ENCODE results near the gene TRIOBP. TPM values are rescaled to one million over a fixed set of nuclear protein-coding genes. Genes with fewer than 3 reads are reported as not detected.
"Not testable (repeated sequence)": the region's sequence is repeated elsewhere in the genome, so short reads cannot be mapped to it uniquely, and the experiment has no call there.

TRIOBP gene, protein sequence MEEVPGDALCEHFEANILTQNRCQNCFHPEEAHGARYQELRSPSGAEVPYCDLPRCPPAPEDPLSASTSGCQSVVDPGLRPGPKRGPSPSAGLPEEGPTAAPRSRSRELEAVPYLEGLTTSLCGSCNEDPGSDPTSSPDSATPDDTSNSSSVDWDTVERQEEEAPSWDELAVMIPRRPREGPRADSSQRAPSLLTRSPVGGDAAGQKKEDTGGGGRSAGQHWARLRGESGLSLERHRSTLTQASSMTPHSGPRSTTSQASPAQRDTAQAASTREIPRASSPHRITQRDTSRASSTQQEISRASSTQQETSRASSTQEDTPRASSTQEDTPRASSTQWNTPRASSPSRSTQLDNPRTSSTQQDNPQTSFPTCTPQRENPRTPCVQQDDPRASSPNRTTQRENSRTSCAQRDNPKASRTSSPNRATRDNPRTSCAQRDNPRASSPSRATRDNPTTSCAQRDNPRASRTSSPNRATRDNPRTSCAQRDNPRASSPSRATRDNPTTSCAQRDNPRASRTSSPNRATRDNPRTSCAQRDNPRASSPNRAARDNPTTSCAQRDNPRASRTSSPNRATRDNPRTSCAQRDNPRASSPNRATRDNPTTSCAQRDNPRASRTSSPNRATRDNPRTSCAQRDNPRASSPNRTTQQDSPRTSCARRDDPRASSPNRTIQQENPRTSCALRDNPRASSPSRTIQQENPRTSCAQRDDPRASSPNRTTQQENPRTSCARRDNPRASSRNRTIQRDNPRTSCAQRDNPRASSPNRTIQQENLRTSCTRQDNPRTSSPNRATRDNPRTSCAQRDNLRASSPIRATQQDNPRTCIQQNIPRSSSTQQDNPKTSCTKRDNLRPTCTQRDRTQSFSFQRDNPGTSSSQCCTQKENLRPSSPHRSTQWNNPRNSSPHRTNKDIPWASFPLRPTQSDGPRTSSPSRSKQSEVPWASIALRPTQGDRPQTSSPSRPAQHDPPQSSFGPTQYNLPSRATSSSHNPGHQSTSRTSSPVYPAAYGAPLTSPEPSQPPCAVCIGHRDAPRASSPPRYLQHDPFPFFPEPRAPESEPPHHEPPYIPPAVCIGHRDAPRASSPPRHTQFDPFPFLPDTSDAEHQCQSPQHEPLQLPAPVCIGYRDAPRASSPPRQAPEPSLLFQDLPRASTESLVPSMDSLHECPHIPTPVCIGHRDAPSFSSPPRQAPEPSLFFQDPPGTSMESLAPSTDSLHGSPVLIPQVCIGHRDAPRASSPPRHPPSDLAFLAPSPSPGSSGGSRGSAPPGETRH (N-terminal part only)
- 31.9 TPM for polyA plus RNA-seq (2013, experiment 1 of 2)
- polyA plus RNA-seq (2013, experiment 2 of 2), result 39.7 TPM

DNA sequence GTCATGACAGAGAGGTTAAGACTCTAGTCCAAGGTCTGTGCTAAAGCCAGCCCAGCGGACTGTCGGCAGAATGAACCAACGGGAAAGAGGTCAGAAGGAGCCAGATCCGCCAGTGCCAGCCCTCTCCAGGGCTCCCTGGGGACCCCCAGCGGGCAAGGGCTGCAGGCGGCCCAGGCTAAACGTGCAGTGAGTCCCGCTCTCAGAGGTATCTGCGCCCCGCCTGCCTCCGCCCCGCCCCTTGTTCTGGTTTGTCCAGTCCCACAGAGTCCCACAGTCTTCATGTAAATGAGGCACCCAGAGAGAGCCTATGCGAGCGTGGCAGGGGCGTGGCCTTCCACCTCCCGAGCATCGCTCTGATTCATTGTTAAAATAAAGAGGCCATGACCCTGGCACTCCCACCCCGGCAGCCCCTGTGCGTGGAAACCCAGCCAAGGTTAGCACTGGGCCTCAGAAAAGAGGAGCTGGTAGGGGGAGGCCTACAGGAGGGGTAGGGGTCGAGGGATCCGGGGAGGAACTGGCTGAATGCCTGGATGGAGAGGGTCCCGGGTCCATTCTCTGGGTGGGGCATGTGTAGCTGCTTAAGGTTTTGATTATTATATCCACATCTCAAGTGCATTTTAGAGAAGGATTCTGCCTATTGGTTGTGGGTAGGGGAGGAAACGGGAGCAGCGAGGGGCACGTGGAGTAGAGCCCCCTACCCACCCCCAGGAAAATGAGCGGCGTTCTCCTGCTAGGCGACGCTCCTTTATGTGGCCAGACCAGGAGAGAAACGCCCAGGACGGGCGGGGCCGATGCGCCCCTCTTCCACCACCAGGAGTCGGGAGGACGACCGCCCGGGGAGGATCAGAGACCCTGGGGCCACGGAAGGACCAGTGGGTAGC is at the start of gene TRIOBP:
Gene TRIOBP, plus strand, starts transcription at position 392 of the 881 bp plus-strand sequence. CDS start 4,318 bp downstream, outside the sequence.
- Histone ChIP-seq H3K4me1 (ENCODE audit: insufficient read depth, low read length) (no peaks in the 10 kb centered on the region), H3K9ac (ENCODE audit: low read depth, low read length) (peak within 1 kb of the TSS; percentile 74), H3K36me3 (ENCODE audit: insufficient read depth, low read length) (peaks cover 44% of the 10 kb centered on the region), H3K27me3 (ENCODE audit: insufficient read depth, low read length) (no peaks in the 10 kb centered on the region), H3K4me3 (ENCODE audit: low read length) (peak within 1 kb of the TSS; percentile 75), H3K27ac (ENCODE audit: low read depth, low read length) (peak within 1 kb of the TSS; percentile 74), H3K9me3 (ENCODE audit: insufficient read depth, low read depth, low read length) (no peaks in the 10 kb centered on the region)
- under 1% methylated on average over 38 of the region's 39 CpGs for WGBS

DNA sequence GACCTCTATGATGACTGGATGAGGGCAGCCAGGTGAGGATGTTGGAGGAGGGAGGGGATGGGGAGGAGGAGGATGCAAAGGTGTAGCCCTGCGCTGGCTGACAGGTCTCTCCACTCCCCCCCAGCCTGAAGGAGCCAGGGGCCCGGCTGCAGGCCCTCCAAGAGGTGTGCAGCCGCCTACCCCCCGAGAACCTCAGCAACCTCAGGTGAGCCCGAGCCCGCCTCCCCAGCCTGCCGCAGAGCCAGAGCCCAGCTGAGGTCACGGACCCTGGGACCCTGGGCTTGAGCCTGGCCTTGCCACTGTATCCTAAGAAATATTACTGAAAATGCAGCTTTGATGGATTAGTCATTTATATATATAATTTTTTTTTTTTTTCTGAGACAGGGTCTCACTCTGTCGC is 49.5 kb upstream of the TRIOBP start:
- H3K4me1 ChIP-seq (ENCODE audit: insufficient read depth, low read length), result no peaks in the 10 kb centered on the region
- H3K9ac ChIP-seq (ENCODE audit: low read depth, low read length), result no peak overlapping the region
- no peak overlapping the region for H3K27ac ChIP-seq (ENCODE audit: low read depth, low read length)
- H3K36me3 ChIP-seq (ENCODE audit: insufficient read depth, low read length), result peaks cover 80% of the 10 kb centered on the region
- 92% methylated on average over 9 of the region's 9 CpGs for WGBS
- no peaks in the 10 kb centered on the region for H3K27me3 ChIP-seq (ENCODE audit: insufficient read depth, low read length)
- no peak overlapping the region for H3K4me3 ChIP-seq (ENCODE audit: low read length)
- H3K9me3 ChIP-seq (ENCODE audit: insufficient read depth, low read depth, low read length), result no peaks in the 10 kb centered on the region

DNA sequence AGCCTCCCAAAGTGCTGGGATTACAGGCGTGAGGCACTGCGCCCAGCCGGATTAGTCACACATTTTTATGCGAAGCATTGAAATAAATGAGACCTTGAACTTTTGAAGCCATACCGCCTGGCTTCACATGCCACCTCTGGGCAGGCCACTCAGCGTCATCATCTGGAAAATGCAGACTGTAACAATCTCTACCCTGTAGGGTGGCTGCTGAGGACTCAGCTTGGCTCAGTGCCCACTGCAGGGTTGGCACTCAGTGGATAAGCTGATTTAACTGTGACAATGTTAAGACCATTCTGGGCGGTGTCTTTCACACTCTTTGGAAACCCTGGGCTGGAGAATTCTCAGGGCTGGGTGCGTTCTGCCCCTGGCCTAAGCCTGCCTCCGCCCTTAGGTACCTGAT is 48.9 kb upstream of the TRIOBP start:
- 95% methylated on average over 9 of the region's 9 CpGs for WGBS
- H3K27me3 ChIP-seq (ENCODE audit: insufficient read depth, low read length), result no peaks in the 10 kb centered on the region
- H3K36me3 ChIP-seq (ENCODE audit: insufficient read depth, low read length), result peaks cover 79% of the 10 kb centered on the region

DNA sequence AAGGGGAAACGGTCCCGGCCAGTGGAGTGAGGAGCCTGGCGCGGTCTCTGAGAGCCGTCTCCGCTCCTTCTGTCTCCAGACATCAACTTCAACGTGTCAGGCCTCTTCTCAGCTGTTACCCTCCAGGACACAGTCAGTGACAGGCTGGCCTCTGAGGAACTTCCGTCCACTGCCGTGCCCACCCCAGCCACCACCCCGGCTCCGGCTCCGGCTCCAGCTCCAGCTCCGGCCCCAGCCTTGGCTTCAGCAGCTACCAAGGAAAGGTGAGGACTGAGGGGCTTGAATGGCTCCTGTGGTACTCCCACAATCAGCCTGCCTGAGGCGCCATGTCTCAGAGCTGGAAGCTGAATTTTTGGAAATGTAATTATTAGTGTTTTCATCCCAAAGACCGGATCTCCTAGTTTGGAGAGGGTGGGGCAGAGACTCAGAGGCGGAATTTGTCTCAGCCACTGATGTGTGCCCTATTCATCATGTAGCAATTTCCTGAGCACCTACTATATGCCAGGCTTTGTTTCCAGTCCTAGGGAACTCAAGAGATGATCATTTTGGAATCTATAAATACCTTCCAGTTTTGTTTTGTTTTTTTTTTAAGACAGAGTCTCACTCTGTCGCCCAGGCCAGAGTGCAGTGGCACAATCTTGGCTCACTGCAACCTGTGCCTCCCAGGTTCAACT is 46.2 kb upstream of the TRIOBP start:
- 97% methylated on average over 17 of the region's 17 CpGs for WGBS
- Histone ChIP-seq H3K36me3 (ENCODE audit: insufficient read depth, low read length) (peaks cover 64% of the 10 kb centered on the region), H3K4me1 (ENCODE audit: insufficient read depth, low read length) (no peaks in the 10 kb centered on the region), H3K27ac (ENCODE audit: low read depth, low read length) (no peak overlapping the region), H3K9ac (ENCODE audit: low read depth, low read length) (no peak overlapping the region), H3K27me3 (ENCODE audit: insufficient read depth, low read length) (no peaks in the 10 kb centered on the region), H3K9me3 (ENCODE audit: insufficient read depth, low read depth, low read length) (no peaks in the 10 kb centered on the region), H3K4me3 (ENCODE audit: low read length) (no peak overlapping the region)

More for the DNA sequence above, 48.9 kb upstream of the TRIOBP start:
- H3K9me3 ChIP-seq (ENCODE audit: insufficient read depth, low read depth, low read length), result no peaks in the 10 kb centered on the region
- no peaks in the 10 kb centered on the region for H3K4me1 ChIP-seq (ENCODE audit: insufficient read depth, low read length)
- no peak overlapping the region for H3K9ac ChIP-seq (ENCODE audit: low read depth, low read length)
- H3K4me3 ChIP-seq (ENCODE audit: low read length), result no peak overlapping the region
- no peak overlapping the region for H3K27ac ChIP-seq (ENCODE audit: low read depth, low read length)

DNA sequence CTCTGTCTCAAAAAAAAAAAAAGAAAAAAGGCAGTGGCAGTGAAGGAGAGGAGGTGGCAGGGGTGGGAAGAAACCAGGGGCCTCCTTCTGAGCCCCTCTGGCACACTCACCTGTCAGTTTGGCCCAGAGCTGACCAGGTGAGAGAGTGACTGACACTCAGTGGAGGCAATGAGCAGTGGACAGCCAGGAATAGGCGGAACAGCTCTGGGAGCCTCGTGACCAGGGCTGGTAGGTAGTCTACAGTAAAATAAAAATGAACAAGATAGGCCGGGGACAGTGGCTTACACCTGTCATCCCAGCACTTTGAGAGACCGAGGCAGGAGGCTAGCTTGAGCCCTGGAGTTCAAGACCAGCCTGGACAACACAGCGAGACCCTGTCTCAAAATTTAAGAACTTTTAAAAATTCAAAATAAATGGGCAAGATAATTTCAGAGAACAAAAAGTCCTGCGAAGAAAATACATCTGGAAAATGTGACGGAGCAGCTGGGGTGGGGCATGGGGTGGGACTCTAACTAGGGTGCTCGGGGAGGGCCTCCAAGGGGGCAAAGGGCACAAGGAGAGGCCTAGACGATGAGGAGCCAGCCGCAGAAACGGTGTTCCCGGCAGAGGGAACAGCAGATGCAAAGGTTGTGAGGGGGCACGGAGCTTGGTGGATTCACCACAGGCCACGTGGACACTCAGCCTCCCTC is 42.1 kb upstream of the TRIOBP start:
- no peak overlapping the region for H3K9ac ChIP-seq (ENCODE audit: low read depth, low read length)
- no peak overlapping the region for H3K4me3 ChIP-seq (ENCODE audit: low read length)
- H3K9me3 ChIP-seq (ENCODE audit: insufficient read depth, low read depth, low read length), result no peaks in the 10 kb centered on the region
- H3K4me1 ChIP-seq (ENCODE audit: insufficient read depth, low read length), result no peaks in the 10 kb centered on the region; the same call in 1 of the 2 replicates
- no peak overlapping the region for H3K27ac ChIP-seq (ENCODE audit: low read depth, low read length)
- 92% methylated on average over 13 of the region's 14 CpGs for WGBS
- peaks cover 35% of the 10 kb centered on the region for H3K36me3 ChIP-seq (ENCODE audit: insufficient read depth, low read length)
- no peaks in the 10 kb centered on the region for H3K27me3 ChIP-seq (ENCODE audit: insufficient read depth, low read length)

DNA sequence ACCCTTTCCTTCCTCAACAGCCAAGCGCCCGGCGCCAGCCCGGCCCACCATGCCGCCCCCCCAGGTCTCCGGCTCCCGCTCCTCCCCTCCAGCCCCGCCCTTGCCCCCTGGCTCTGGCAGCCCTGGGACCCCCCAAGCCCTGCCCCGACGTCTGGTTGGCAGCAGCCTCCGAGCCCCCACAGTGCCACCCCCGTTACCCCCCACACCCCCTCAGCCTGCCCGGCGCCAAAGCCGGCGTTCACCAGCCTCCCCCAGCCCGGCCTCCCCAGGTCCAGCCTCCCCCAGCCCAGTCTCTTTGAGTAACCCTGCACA is 41.6 kb upstream of the TRIOBP start:
- 97% methylated on average over 16 of the region's 17 CpGs for WGBS
- H3K36me3 ChIP-seq (ENCODE audit: insufficient read depth, low read length), result peaks cover 30% of the 10 kb centered on the region

DNA sequence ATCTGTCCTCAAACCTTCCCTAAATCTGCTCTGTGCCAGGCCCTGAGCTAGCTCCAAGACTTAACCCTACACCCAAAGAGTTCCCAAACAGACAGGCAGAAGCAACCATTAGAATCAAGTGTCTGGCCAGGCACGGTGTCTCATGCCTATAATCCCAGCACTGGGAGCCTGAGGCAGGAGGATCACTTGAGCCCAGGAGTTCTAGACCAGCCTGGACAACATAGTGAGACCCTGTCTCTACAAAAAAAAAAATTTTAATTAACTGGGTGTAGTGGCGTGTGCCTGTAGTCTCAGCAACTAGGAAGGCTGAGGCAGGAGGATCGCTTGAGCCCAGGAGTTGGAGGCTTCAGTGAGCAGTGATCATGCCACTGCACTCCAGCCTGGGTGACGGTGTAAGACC is 40.3 kb upstream of the TRIOBP start:
- H3K9me3 ChIP-seq (ENCODE audit: insufficient read depth, low read depth, low read length); H3K4me3 ChIP-seq (ENCODE audit: low read length); H3K9ac ChIP-seq (ENCODE audit: low read depth, low read length); H3K27me3 ChIP-seq (ENCODE audit: insufficient read depth, low read length); H3K27ac ChIP-seq (ENCODE audit: low read depth, low read length); H3K4me1 ChIP-seq (ENCODE audit: insufficient read depth, low read length): not testable (repeated sequence)
- WGBS, result 93% methylated on average over 4 of the region's 4 CpGs
- H3K36me3 ChIP-seq (ENCODE audit: insufficient read depth, low read length), result peaks cover 16% of the 10 kb centered on the region

More for the DNA sequence above, 41.6 kb upstream of the TRIOBP start:
- Histone ChIP-seq H3K9ac (ENCODE audit: low read depth, low read length) (no peak overlapping the region), H3K27me3 (ENCODE audit: insufficient read depth, low read length) (no peaks in the 10 kb centered on the region), H3K9me3 (ENCODE audit: insufficient read depth, low read depth, low read length) (no peaks in the 10 kb centered on the region), H3K27ac (ENCODE audit: low read depth, low read length) (no peak overlapping the region), H3K4me3 (ENCODE audit: low read length) (no peak overlapping the region), H3K4me1 (ENCODE audit: insufficient read depth, low read length) (no peaks in the 10 kb centered on the region; the same call in 1 of the 2 replicates)

DNA sequence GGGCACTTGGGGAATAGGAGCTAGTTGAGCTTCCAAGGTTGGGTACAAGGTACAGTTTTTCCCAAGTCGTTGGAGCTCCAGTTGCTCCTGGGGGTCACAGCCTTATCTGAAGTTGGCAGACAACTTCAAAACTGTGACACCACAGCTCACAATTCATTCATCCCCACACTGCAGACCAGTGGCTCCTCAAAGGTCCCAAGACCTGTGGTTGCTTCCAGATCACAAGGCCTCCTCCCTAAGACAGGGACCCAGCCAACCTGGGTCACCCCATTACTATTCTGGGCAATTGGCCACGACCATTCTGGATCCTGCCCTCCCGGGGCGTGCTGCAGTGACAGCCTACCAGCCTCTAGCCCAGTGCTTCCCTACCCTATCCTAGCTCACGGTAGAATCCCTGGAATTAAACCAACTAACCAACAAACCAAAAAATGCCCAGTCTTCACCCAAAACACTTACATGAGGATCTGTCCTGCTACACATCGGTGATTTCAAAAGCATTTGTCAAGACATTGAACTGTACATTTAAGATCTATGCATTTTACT is 39.2 kb upstream of the TRIOBP start:
- WGBS, result 7% methylated on average over 6 of the region's 6 CpGs
- Histone ChIP-seq H3K27ac (ENCODE audit: low read depth, low read length) (no peak overlapping the region; the same call in 1 of the 2 replicates), H3K9ac (ENCODE audit: low read depth, low read length) (peak overlapping the region; percentile 27; the same call in 1 of the 2 replicates), H3K27me3 (ENCODE audit: insufficient read depth, low read length) (no peaks in the 10 kb centered on the region), H3K4me1 (ENCODE audit: insufficient read depth, low read length) (peaks cover 4% of the 10 kb centered on the region; the same call in 1 of the 2 replicates), H3K9me3 (ENCODE audit: insufficient read depth, low read depth, low read length) (no peaks in the 10 kb centered on the region), H3K4me3 (ENCODE audit: low read length) (peak overlapping the region; percentile 59), H3K36me3 (ENCODE audit: insufficient read depth, low read length) (peaks cover 14% of the 10 kb centered on the region)

Measured in HUES64 (cell line).